DND-41 (cell line): ENCODE data around the gene RBM26.
A peak's percentile ranks its signal among the peaks of the same experiment; 100 is the strongest.

Experiments
- ATAC-seq: fragments of 200-7000 bp; cut with Tn5 transposase; 3 replicates; pipeline ENCODE4 v1.9.1; 2021; ENCODE audit warnings: low read depth; ENCODE audit not compliant: insufficient read depth
- DNase-seq: peaks from one replicate; pipeline ENCODE4 v3.0.0-alpha.2; 2020
- H2AFZ ChIP-seq: 2 replicates; pipeline ENCODE4 v1.6.0; 2012; ENCODE audit warnings: low read depth, low read length
- H3K27ac ChIP-seq: 2 replicates; pipeline ENCODE4 v1.5.1; 2012; ENCODE audit warnings: low read length, inconsistent platforms
- H3K27me3 ChIP-seq: fragments of 200-600 bp; sonication (generic); 2 replicates; pipeline ENCODE4 v1.6.0; 2012; ENCODE audit warnings: low read length, mild to moderate bottlenecking, inconsistent platforms; ENCODE audit not compliant: insufficient read depth, poor library complexity
- H3K36me3 ChIP-seq: 2 replicates; pipeline ENCODE4 v1.5.1; 2012; ENCODE audit warnings: low read length, inconsistent platforms; ENCODE audit not compliant: insufficient read depth
- H3K4me1 ChIP-seq: 2 replicates; pipeline ENCODE4 v1.5.1; 2012; ENCODE audit warnings: mild to moderate bottlenecking, low read length; ENCODE audit not compliant: insufficient read depth
- H3K4me2 ChIP-seq: 2 replicates; pipeline ENCODE4 v1.6.0; 2012; ENCODE audit warnings: mild to moderate bottlenecking, moderate library complexity, low read length, inconsistent platforms; ENCODE audit not compliant: insufficient read depth
- H3K4me3 ChIP-seq, 2 experiments: fragments of 200-600 bp in 1 of 2; shearing (Covaris generic) in 1 of 2; 2 replicates each; pipeline ENCODE4 v1.5.1; 2012 to 2016; ENCODE audit warnings: inconsistent platforms in 2 of 2, low read length in 2 of 2, mild to moderate bottlenecking in 2 of 2, low read depth in 1 of 2, moderate library complexity in 1 of 2
- H3K79me2 ChIP-seq: 2 replicates; pipeline ENCODE4 v1.6.0; 2012; ENCODE audit warnings: low read length, inconsistent platforms; ENCODE audit not compliant: insufficient read depth
- H3K9ac ChIP-seq: 2 replicates; pipeline ENCODE4 v1.6.0; 2012; ENCODE audit warnings: low read depth, mild to moderate bottlenecking, inconsistent platforms, low read length, moderate library complexity
- H3K9me3 ChIP-seq: 2 replicates; pipeline ENCODE4 v1.5.1; 2012; ENCODE audit warnings: low read length, moderate library complexity, mild to moderate bottlenecking, inconsistent platforms; ENCODE audit not compliant: insufficient read depth, severe bottlenecking
- H4K20me1 ChIP-seq: 2 replicates; pipeline ENCODE4 v1.6.0; 2012; ENCODE audit warnings: low read length; ENCODE audit not compliant: insufficient read depth
- CTCF ChIP-seq: IDR thresholded peaks from 2 replicates; pipeline ENCODE4 v1.5.1; 2012; ENCODE audit warnings: borderline replicate concordance, low read length, moderate library complexity, mild to moderate bottlenecking; ENCODE audit not compliant: poor library complexity, severe bottlenecking; ENCODE audit errors: extremely low read depth
- EZH2 ChIP-seq: IDR thresholded peaks from 3 replicates; pipeline ENCODE4 v1.6.1; 2012; ENCODE audit warnings: borderline replicate concordance, low read depth, mild to moderate bottlenecking, moderate library complexity, low read length, inconsistent platforms; ENCODE audit not compliant: severe bottlenecking

Gene RBM26

GRCh38 chr13:79447141-79447540, 41.1 kb upstream of the RBM26 start:
- TF ChIP-seq EZH2, result no peak
- no peak for TF ChIP-seq CTCF

GRCh38 chr13:79445968-79446645, 40.1 kb upstream of the RBM26 start:
- Histone ChIP-seq H3K4me3 (no peak overlapping the region), H4K20me1 (no peaks in the 10 kb centered on the region), H3K4me1 (peaks cover 40% of the 10 kb centered on the region), H3K79me2 (no peaks in the 10 kb centered on the region), H3K36me3 (no peaks in the 10 kb centered on the region), H3K9ac (no peak overlapping the region), H3K9me3 (no peaks in the 10 kb centered on the region), H3K27ac (no peak overlapping the region), H2AFZ (no peak overlapping the region), H3K4me2 (no peak overlapping the region), H3K27me3 (no peaks in the 10 kb centered on the region)
- ATAC-seq (peak; percentile 80), DNase-seq (peak; percentile 60)
- TF ChIP-seq CTCF (peak; percentile 23), EZH2 (no peak)

More at GRCh38 chr13:79447141-79447540, 41.1 kb upstream of the RBM26 start:
- no peak overlapping the region for H3K4me2 ChIP-seq
- no peaks in the 10 kb centered on the region for H3K9me3 ChIP-seq
- no peak overlapping the region for H2AFZ ChIP-seq
- no peaks in the 10 kb centered on the region for H3K27me3 ChIP-seq
- ATAC-seq, result no peak
- H4K20me1 ChIP-seq, result no peaks in the 10 kb centered on the region
- peaks cover 50% of the 10 kb centered on the region for H3K4me1 ChIP-seq
- no peak overlapping the region for H3K9ac ChIP-seq
- no peak overlapping the region for H3K4me3 ChIP-seq
- H3K79me2 ChIP-seq, result no peaks in the 10 kb centered on the region
- H3K36me3 ChIP-seq, result no peaks in the 10 kb centered on the region
- DNase-seq, result no peak
- H3K27ac ChIP-seq, result no peak overlapping the region

DNA sequence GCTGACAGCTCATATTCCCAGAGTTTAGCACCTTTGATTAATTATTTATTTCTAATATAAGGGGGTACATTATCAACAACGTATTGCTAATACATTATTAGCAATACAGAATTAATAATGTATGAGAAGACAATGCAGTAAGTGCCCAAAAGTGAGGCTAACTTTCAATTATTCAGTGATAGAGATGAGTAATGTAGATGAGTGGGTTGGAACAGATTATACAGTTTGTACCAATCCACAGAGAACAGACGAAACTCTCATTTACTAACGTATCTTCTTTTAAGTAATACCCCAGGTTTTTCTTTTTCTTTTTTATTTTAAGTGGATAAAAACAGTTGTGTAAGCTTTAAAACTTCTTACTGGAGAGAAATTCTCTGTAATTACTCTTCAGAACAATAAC, 36.7 kb upstream of the RBM26 start:
- ATAC-seq (no peak), DNase-seq (no peak)
- H2AFZ ChIP-seq, result no peak overlapping the region
- H3K79me2 ChIP-seq, result no peaks in the 10 kb centered on the region
- H3K4me1 ChIP-seq, result peaks cover 17% of the 10 kb centered on the region
- no peaks in the 10 kb centered on the region for H3K27me3 ChIP-seq
- no peaks in the 10 kb centered on the region for H3K36me3 ChIP-seq
- no peak for TF ChIP-seq CTCF
- TF ChIP-seq EZH2, result no peak
- no peaks in the 10 kb centered on the region for H4K20me1 ChIP-seq
- H3K4me2 ChIP-seq, result no peak overlapping the region
- H3K9ac ChIP-seq, result no peak overlapping the region
- no peak overlapping the region for H3K27ac ChIP-seq
- H3K4me3 ChIP-seq, result no peak overlapping the region
- no peaks in the 10 kb centered on the region for H3K9me3 ChIP-seq
